ENCODE data around the gene TNRC6C.

The TNRC6C gene

GRCh38 chr17:77946900-77947645 lies 11.4 kb upstream of the TNRC6C start:
- H3K27ac ChIP-seq = no peak overlapping the region
- no peak for TF ChIP-seq CTCF (conservative IDR thresholded peaks at IDR 0.05)

GRCh38 chr17:77948690-77949114 lies 9.8 kb upstream of the TNRC6C start:
- H3K27ac ChIP-seq = no peak overlapping the region
- TF ChIP-seq CTCF (conservative IDR thresholded peaks at IDR 0.05) = no peak

- no peak overlapping the region for H3K27ac ChIP-seq
- TF ChIP-seq CTCF (conservative IDR thresholded peaks at IDR 0.05) = no peak
Observed at GRCh38 chr17:77951123-77951522, 7.4 kb upstream of the TNRC6C start.

- no peak for TF ChIP-seq CTCF (conservative IDR thresholded peaks at IDR 0.05)
- H3K27ac ChIP-seq = no peak overlapping the region
Observed at GRCh38 chr17:77952368-77952767, 6.1 kb upstream of the TNRC6C start.

GRCh38 chr17:77957235-77957856 lies 1.2 kb upstream of the TNRC6C start:
- no peak for TF ChIP-seq CTCF (conservative IDR thresholded peaks at IDR 0.05)

GRCh38 chr17:77958716-77959125 lies 218 bp downstream of the TNRC6C start:
- no peak for TF ChIP-seq CTCF (conservative IDR thresholded peaks at IDR 0.05)
- H3K27ac ChIP-seq = peak overlapping the region; percentile 93

More at GRCh38 chr17:77957235-77957856, 1.2 kb upstream of the TNRC6C start:
- peak overlapping the region; percentile 93 for H3K27ac ChIP-seq

GRCh38 chr17:77959126-77959925 lies 823 bp downstream of the TNRC6C start:
- H3K27ac ChIP-seq = peak overlapping the region; percentile 93
- no peak for TF ChIP-seq CTCF (conservative IDR thresholded peaks at IDR 0.05)
